OCI-LY3 (cell line): ENCODE measurements around the gene NID1.

Experiments used
- H2AFZ ChIP-seq: fragments of 200-600, 300-600 bp; shearing (Covaris generic); 2 replicates; pipeline ENCODE4 v1.6.0; 2014; ENCODE audit warnings: antibody characterized with exemption, low read depth, low read length
- H3K27ac ChIP-seq: fragments of 200-600, 300-600 bp; sonication (generic); 2 replicates; pipeline ENCODE4 v1.5.1; 2014; ENCODE audit warnings: mild to moderate bottlenecking, low read length, moderate library complexity, mixed read lengths
- H3K27me3 ChIP-seq: fragments of 200-600, 300-600 bp; sonication (generic); 2 replicates; pipeline ENCODE4 v1.6.1; 2014; ENCODE audit warnings: low read depth, low read length, mixed read lengths
- H3K36me3 ChIP-seq: fragments of 200-600, 300-600 bp; sonication (generic); replicated peaks from 2 replicates; pipeline ENCODE3; 2014; ENCODE audit warnings: low read depth, low read length, mixed read lengths
- H3K4me1 ChIP-seq: fragments of 300-600, 200-600 bp; sonication (generic); 2 replicates; pipeline ENCODE4 v1.6.1; 2014; ENCODE audit warnings: low read length, mixed read lengths
- H3K4me2 ChIP-seq: fragments of 200-600, 300-600 bp; sonication (generic); 2 replicates; pipeline ENCODE4 v1.6.1; 2014; ENCODE audit warnings: low read length, mixed read lengths
- H3K4me3 ChIP-seq: fragments of 300-600, 200-600 bp; sonication (generic); 2 replicates; pipeline ENCODE4 v1.5.1; 2014; ENCODE audit warnings: antibody characterized with exemption, mild to moderate bottlenecking, low read length, moderate library complexity
- H3K79me2 ChIP-seq: fragments of 300-600, 200-600 bp; shearing (Covaris generic); 2 replicates; pipeline ENCODE4 v1.6.1; 2014; ENCODE audit warnings: mild to moderate bottlenecking, low read length, mixed read lengths
- H3K9ac ChIP-seq: fragments of 300-600, 200-600 bp; shearing (Covaris generic); 2 replicates; pipeline ENCODE4 v1.6.0; 2014; ENCODE audit warnings: mild to moderate bottlenecking, low read length, moderate library complexity
- H3K9me3 ChIP-seq: fragments of 200-600, 300-600 bp; shearing (Covaris generic); 2 replicates; pipeline ENCODE4 v1.6.1; 2014; ENCODE audit warnings: low read length, mixed read lengths; ENCODE audit not compliant: insufficient read depth
- H4K20me1 ChIP-seq: fragments of 200-600, 300-600 bp; sonication (generic); 2 replicates; pipeline ENCODE4 v1.6.1; 2016; ENCODE audit warnings: low read length, mixed read lengths; ENCODE audit not compliant: insufficient read depth
- EZH2phosphoT487 ChIP-seq: fragments of 200-600 bp; shearing (Covaris generic); IDR thresholded peaks from 2 replicates; pipeline ENCODE4 v1.6.1; 2018; ENCODE audit warnings: antibody characterized with exemption, mixed run types, low read depth
- TF ChIP-seq, protein P1 (sequence below): fragments of 200-600, 300-600 bp; sonication (generic); IDR thresholded peaks from 2 replicates; pipeline ENCODE4 v1.5.1; 2014; ENCODE audit warnings: antibody characterized with exemption, low read length, low read depth

The NID1 gene

DNA sequence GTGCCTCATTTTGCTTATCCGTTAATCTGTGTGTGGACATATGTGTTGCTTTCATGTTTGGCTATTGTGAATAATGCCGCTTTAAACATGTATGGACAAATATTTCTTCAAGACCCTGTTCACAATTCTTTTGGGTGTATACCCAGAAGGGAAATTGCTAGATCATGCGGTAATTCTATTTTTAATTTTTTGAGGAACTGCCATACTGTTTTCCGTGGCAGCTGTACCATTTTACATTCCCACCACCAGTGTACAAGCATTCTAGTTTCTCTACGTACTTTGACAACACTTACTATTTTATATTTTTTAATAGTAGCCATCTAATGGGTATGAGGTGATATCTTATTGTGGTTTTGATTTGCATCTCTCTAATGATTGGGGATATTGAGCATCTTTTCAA lies 7.1 kb upstream of the NID1 start:
- Histone ChIP-seq H3K4me3 (no peak overlapping the region), H3K79me2 (no peaks in the 10 kb centered on the region), H3K27me3 (no peaks in the 10 kb centered on the region), H3K36me3 (no peaks in the 10 kb centered on the region), H3K4me1 (peaks cover 6% of the 10 kb centered on the region), H3K9ac (no peak overlapping the region), H3K27ac (no peak overlapping the region), H4K20me1 (no peaks in the 10 kb centered on the region), H2AFZ (no peak overlapping the region), H3K9me3 (no peaks in the 10 kb centered on the region), H3K4me2 (no peak overlapping the region)
- TF ChIP-seq EZH2phosphoT487, result no peak
- TF ChIP-seq, protein P1, sequence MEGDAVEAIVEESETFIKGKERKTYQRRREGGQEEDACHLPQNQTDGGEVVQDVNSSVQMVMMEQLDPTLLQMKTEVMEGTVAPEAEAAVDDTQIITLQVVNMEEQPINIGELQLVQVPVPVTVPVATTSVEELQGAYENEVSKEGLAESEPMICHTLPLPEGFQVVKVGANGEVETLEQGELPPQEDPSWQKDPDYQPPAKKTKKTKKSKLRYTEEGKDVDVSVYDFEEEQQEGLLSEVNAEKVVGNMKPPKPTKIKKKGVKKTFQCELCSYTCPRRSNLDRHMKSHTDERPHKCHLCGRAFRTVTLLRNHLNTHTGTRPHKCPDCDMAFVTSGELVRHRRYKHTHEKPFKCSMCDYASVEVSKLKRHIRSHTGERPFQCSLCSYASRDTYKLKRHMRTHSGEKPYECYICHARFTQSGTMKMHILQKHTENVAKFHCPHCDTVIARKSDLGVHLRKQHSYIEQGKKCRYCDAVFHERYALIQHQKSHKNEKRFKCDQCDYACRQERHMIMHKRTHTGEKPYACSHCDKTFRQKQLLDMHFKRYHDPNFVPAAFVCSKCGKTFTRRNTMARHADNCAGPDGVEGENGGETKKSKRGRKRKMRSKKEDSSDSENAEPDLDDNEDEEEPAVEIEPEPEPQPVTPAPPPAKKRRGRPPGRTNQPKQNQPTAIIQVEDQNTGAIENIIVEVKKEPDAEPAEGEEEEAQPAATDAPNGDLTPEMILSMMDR, result no peak

DNA sequence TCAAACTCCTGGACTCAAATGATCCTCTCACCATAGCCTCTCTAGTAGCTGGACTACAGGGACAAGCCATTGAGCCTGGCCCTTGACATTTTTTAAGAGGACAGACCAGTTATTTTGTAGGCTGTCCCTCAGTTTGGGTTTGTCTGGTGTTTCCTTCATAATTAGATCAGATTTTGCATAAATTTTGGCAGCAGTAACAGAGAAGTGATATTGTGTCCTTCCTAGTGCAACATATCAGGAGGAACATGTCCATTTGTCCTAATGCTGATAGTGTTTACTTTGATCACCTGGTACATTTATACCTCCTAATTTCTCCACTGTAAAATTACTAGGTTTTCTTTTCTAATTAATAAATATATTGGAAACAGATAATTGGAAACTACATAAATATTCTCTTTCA lies 5.9 kb upstream of the NID1 start:
- TF ChIP-seq, protein P1, result no peak
- no peak for TF ChIP-seq EZH2phosphoT487
- H3K4me3 ChIP-seq, result no peak overlapping the region
- no peak overlapping the region for H3K9ac ChIP-seq
- no peak overlapping the region for H2AFZ ChIP-seq
- no peaks in the 10 kb centered on the region for H3K79me2 ChIP-seq
- peaks cover 1% of the 10 kb centered on the region; the same call in 1 of the 2 replicates for H3K9me3 ChIP-seq
- no peak overlapping the region for H3K27ac ChIP-seq
- no peaks in the 10 kb centered on the region for H3K27me3 ChIP-seq
- H3K4me2 ChIP-seq, result no peak overlapping the region
- H4K20me1 ChIP-seq, result no peaks in the 10 kb centered on the region
- H3K36me3 ChIP-seq, result no peaks in the 10 kb centered on the region
- H3K4me1 ChIP-seq, result peaks cover 18% of the 10 kb centered on the region

DNA sequence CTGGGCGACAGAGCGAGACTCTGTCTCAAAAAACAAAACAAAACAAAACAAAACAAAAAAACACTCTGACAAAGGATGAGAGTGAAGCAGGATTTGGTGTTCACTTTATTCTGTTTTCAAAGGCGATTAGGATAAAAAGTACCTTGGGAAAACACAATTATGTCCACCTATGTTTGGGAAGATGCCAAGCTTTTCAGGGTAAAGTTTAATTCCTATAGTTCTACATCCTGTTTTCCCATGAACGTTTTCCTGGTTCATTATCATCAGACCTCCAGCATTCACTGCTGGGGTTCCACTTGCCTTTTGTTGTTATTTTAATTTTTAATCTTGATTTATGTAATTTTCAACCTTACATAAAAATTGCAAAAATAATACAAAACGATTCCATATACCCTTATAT lies 4.9 kb upstream of the NID1 start:
- Histone ChIP-seq H3K27ac (no peak overlapping the region), H4K20me1 (no peaks in the 10 kb centered on the region), H3K9ac (no peak overlapping the region), H3K36me3 (no peaks in the 10 kb centered on the region), H3K4me3 (no peak overlapping the region), H3K79me2 (no peaks in the 10 kb centered on the region), H3K27me3 (no peaks in the 10 kb centered on the region), H3K4me2 (no peak overlapping the region), H2AFZ (no peak overlapping the region), H3K9me3 (peaks cover 5% of the 10 kb centered on the region; the same call in 1 of the 2 replicates), H3K4me1 (peaks cover 18% of the 10 kb centered on the region)
- TF ChIP-seq, protein P1, result no peak
- no peak for TF ChIP-seq EZH2phosphoT487

DNA sequence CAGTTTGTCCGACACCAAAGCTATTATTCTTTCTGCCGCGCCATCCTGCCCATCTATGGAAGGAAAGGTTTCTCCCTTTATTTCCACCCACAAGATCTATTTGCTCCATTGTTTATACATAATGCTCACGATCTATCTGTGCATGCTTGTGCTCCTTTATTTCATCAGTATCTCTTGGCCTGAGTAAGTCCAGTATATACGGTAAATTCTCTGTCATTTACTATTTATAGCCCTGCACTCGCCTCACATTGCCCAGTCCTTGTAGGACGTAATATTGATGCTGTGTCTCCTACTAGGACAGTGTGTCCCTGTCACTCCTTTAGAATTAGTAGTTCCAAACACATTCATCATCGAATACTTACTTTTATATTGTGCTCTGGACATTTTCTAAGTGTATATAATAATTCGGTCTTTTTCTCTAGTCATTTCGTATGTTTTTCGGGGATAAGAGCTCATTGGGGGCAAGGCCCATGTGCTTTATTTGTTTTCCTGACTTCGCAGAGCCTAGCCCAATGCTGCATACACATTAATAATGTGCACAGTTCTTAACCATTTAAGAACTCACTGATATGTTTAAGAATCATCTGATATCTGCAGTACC lies 3.1 kb upstream of the NID1 start:
- H3K27me3 ChIP-seq, result no peaks in the 10 kb centered on the region

More for the DNA sequence above, 3.1 kb upstream of the NID1 start:
- H4K20me1 ChIP-seq, result no peaks in the 10 kb centered on the region
- no peak overlapping the region for H3K4me2 ChIP-seq
- H2AFZ ChIP-seq, result no peak overlapping the region
- H3K27ac ChIP-seq, result no peak overlapping the region
- H3K36me3 ChIP-seq, result no peaks in the 10 kb centered on the region
- no peak overlapping the region for H3K9ac ChIP-seq
- H3K4me1 ChIP-seq, result peaks cover 18% of the 10 kb centered on the region
- no peaks in the 10 kb centered on the region for H3K79me2 ChIP-seq
- H3K9me3 ChIP-seq, result peaks cover 5% of the 10 kb centered on the region; the same call in 1 of the 2 replicates
- H3K4me3 ChIP-seq, result no peak overlapping the region
- TF ChIP-seq, protein P1, result no peak
- TF ChIP-seq EZH2phosphoT487, result no peak
